Measurements from ENCODE around the gene PAXX. TPM values are rescaled to one million over a fixed set of nuclear protein-coding genes. Genes with fewer than 3 reads are reported as not detected.

The PAXX gene
- total RNA-seq, 1 experiment from 2014 or later = 44.1 TPM

DNA sequence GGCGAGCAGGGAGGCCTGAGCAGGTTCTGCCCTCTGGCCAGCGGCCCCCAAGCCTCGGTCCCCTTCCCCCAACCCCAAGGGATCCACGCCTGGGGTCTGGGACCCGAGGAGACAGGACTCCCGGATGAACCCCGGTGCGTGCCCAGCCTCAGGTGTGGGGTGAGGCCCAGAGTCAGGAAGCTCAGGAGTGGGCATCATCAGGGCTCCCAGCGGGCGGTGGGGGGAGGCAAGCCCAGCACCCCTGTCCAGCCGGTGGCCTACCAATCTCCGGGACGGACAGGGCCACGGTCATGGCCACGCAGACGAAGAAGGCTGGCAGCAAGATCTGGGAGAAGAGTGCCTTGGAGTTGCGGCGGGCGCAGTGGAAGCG lies 21.3 kb downstream of the PAXX start:
- no peak for TF ChIP-seq NR2C2 (CRISPR knock-in tag; IDR thresholded peaks at IDR 0.05)
- TF ChIP-seq, protein P1, sequence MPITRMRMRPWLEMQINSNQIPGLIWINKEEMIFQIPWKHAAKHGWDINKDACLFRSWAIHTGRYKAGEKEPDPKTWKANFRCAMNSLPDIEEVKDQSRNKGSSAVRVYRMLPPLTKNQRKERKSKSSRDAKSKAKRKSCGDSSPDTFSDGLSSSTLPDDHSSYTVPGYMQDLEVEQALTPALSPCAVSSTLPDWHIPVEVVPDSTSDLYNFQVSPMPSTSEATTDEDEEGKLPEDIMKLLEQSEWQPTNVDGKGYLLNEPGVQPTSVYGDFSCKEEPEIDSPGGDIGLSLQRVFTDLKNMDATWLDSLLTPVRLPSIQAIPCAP (CRISPR knock-in tag; IDR thresholded peaks at IDR 0.05) = no peak
- TF ChIP-seq NR1H2 (CRISPR knock-in tag; IDR thresholded peaks at IDR 0.05) = no peak
- Mint-ChIP-seq H3K36me3 (peaks cover 9% of the 10 kb centered on the region), H3K4me3 (no peak overlapping the region), H3K27me3 (ENCODE audit: low read depth) (no peaks in the 10 kb centered on the region), H3K27ac (no peak overlapping the region), H3K4me1 (no peaks in the 10 kb centered on the region), H3K9me3 (no peaks in the 10 kb centered on the region)
- CTCF ChIA-PET = interaction anchor here (0.5 to 3.3 kb wide), 3 partner anchors 22 to 119 kb away, joined by 3 to 14 read pairs (median 4); no protein-coding TSS in a partner anchor
- POLR2A ChIA-PET = no interaction called here
- DNase-seq (ENCODE audit: low spot score) (no peak), ATAC-seq (no peak)

- no peak overlapping the region for H3K4me3 Mint-ChIP-seq
- CTCF ChIA-PET = interaction anchor here (0.6 to 3.3 kb wide), 3 partner anchors 10 to 50 kb away, joined by 3 to 14 read pairs (median 3); no protein-coding TSS in a partner anchor
- TF ChIP-seq PRRX2 (CRISPR knock-in tag; IDR thresholded peaks at IDR 0.05) (no peak), ZBTB21 (CRISPR knock-in tag; IDR thresholded peaks at IDR 0.05; ENCODE audit: borderline replicate concordance) (no peak), GRHL2 (CRISPR knock-in tag; IDR thresholded peaks at IDR 0.05; ENCODE audit: insufficient replicate concordance, severe bottlenecking) (no peak), KAT7 (CRISPR knock-in tag; IDR thresholded peaks at IDR 0.05; ENCODE audit: borderline replicate concordance) (no peak), ZNF396 (CRISPR knock-in tag; IDR thresholded peaks at IDR 0.05; ENCODE audit: borderline replicate concordance) (no peak), AR (CRISPR knock-in tag; IDR thresholded peaks at IDR 0.05) (no peak), IRF2 (CRISPR knock-in tag; IDR thresholded peaks at IDR 0.05; ENCODE audit: borderline replicate concordance, low read depth) (no peak), MYBL2 (CRISPR knock-in tag; IDR thresholded peaks at IDR 0.05) (no peak), ATF1 (CRISPR knock-in tag; IDR thresholded peaks at IDR 0.05) (no peak), ZNF423 (CRISPR knock-in tag; IDR thresholded peaks at IDR 0.05) (no peak), TEAD4 (CRISPR knock-in tag; IDR thresholded peaks at IDR 0.05) (no peak), ATF2 (CRISPR knock-in tag; IDR thresholded peaks at IDR 0.05; ENCODE audit: borderline replicate concordance, low read depth) (no peak), FOXP1 (CRISPR knock-in tag; IDR thresholded peaks at IDR 0.05; ENCODE audit: borderline replicate concordance) (no peak)
- TF ChIP-seq, protein P2, sequence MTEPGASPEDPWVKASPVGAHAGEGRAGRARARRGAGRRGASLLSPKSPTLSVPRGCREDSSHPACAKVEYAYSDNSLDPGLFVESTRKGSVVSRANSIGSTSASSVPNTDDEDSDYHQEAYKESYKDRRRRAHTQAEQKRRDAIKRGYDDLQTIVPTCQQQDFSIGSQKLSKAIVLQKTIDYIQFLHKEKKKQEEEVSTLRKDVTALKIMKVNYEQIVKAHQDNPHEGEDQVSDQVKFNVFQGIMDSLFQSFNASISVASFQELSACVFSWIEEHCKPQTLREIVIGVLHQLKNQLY (CRISPR knock-in tag; IDR thresholded peaks at IDR 0.05) = no peak
- TF ChIP-seq, protein P1 (CRISPR knock-in tag; IDR thresholded peaks at IDR 0.05) = no peak
- TF ChIP-seq, protein P3, sequence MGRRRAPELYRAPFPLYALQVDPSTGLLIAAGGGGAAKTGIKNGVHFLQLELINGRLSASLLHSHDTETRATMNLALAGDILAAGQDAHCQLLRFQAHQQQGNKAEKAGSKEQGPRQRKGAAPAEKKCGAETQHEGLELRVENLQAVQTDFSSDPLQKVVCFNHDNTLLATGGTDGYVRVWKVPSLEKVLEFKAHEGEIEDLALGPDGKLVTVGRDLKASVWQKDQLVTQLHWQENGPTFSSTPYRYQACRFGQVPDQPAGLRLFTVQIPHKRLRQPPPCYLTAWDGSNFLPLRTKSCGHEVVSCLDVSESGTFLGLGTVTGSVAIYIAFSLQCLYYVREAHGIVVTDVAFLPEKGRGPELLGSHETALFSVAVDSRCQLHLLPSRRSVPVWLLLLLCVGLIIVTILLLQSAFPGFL (CRISPR knock-in tag; IDR thresholded peaks at IDR 0.05; ENCODE audit: borderline replicate concordance) = no peak
- no peaks in the 10 kb centered on the region for H3K4me1 Mint-ChIP-seq
- POLR2A ChIA-PET = no interaction called here
- no peaks in the 10 kb centered on the region for H3K9me3 Mint-ChIP-seq
- peaks cover 9% of the 10 kb centered on the region for H3K36me3 Mint-ChIP-seq
- no peak for ATAC-seq
- H3K27me3 Mint-ChIP-seq (ENCODE audit: low read depth) = no peaks in the 10 kb centered on the region
- DNase-seq (ENCODE audit: low spot score) = no peak
- H3K27ac Mint-ChIP-seq = no peak overlapping the region
These were observed 21.9 kb downstream of the PAXX start for GRCh38 chr9:137014166-137014565.

Measured in WTC11 (cell line).